ENCODE data around the gene DENND10.

DNA sequence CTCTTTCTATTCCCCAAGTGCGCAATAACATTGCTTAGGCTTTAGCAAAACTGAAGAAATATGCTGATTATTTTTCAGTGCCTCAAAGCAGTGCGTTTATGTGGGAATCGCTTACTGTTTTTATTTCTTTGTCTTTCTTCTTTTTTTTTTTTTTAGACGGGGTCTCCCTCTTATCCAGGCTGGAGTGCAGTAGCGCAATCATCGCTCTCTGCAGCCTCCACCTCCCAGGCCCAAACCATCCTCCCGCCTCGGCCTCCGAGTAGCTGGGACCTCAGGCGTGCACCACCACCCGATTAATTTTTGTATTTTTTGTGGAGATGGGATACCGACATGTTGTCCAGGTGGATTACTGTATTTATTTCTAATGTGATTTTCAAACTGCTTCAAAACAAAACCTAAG lies 1.2 kb downstream of the DENND10 start:
- TF ChIP-seq, protein P1, sequence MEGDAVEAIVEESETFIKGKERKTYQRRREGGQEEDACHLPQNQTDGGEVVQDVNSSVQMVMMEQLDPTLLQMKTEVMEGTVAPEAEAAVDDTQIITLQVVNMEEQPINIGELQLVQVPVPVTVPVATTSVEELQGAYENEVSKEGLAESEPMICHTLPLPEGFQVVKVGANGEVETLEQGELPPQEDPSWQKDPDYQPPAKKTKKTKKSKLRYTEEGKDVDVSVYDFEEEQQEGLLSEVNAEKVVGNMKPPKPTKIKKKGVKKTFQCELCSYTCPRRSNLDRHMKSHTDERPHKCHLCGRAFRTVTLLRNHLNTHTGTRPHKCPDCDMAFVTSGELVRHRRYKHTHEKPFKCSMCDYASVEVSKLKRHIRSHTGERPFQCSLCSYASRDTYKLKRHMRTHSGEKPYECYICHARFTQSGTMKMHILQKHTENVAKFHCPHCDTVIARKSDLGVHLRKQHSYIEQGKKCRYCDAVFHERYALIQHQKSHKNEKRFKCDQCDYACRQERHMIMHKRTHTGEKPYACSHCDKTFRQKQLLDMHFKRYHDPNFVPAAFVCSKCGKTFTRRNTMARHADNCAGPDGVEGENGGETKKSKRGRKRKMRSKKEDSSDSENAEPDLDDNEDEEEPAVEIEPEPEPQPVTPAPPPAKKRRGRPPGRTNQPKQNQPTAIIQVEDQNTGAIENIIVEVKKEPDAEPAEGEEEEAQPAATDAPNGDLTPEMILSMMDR (conservative IDR thresholded peaks at IDR 0.05; ENCODE audit: low read depth in 2 of 2): no peak
- TF ChIP-seq POLR2AphosphoS5 (IDR thresholded peaks at IDR 0.05; ENCODE audit: low read depth): no peak
- no peak for TF ChIP-seq NANOG (IDR thresholded peaks at IDR 0.05; ENCODE audit: borderline replicate concordance)
- TF ChIP-seq EZH2 (IDR thresholded peaks at IDR 0.05; ENCODE audit: low read depth, unreplicated experiment): no peak
- TF ChIP-seq, protein P2, sequence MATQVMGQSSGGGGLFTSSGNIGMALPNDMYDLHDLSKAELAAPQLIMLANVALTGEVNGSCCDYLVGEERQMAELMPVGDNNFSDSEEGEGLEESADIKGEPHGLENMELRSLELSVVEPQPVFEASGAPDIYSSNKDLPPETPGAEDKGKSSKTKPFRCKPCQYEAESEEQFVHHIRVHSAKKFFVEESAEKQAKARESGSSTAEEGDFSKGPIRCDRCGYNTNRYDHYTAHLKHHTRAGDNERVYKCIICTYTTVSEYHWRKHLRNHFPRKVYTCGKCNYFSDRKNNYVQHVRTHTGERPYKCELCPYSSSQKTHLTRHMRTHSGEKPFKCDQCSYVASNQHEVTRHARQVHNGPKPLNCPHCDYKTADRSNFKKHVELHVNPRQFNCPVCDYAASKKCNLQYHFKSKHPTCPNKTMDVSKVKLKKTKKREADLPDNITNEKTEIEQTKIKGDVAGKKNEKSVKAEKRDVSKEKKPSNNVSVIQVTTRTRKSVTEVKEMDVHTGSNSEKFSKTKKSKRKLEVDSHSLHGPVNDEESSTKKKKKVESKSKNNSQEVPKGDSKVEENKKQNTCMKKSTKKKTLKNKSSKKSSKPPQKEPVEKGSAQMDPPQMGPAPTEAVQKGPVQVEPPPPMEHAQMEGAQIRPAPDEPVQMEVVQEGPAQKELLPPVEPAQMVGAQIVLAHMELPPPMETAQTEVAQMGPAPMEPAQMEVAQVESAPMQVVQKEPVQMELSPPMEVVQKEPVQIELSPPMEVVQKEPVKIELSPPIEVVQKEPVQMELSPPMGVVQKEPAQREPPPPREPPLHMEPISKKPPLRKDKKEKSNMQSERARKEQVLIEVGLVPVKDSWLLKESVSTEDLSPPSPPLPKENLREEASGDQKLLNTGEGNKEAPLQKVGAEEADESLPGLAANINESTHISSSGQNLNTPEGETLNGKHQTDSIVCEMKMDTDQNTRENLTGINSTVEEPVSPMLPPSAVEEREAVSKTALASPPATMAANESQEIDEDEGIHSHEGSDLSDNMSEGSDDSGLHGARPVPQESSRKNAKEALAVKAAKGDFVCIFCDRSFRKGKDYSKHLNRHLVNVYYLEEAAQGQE (IDR thresholded peaks at IDR 0.05; ENCODE audit: unreplicated experiment): no peak

Data from GM23338 (cell line).